ENCODE results near the gene ADAT3. TPM values are rescaled to one million over a fixed set of nuclear protein-coding genes. Genes with fewer than 3 reads are reported as not detected.

Gene ADAT3
- total RNA-seq, 1 donor from 2014 or later, result 10.9 TPM

DNA sequence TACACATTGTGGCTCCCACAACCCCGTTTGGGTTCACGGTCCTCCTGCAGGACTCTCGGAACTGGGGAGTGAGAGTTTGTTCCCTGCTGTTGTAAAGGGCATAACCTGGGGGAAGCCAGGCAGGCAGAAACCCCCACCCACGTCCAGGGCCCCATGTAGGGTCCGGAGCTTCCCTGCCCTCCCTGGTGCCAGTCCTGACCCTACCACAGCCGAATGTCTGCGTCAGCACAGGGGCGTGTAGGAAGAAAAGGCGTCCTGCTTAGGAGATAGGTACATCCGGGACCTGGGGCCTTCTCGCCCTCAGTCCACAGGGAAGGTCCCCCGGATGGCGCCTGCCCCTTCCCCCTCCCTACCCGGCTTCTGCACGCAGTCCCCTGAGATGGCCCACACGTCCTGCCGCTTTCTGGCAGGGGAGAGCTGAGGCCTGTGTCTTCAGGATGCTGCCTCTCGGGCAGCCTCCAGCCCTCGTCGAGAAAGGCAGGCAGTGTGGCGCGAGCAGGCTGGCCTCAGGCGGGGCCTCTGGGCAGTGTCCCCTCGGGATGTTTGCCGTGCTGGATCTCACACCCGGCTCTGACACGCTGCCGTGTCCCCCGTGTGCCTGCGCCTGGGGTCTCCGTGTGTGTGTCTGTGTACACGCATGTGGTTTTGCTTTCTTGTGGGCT lies 54.9 kb downstream of the ADAT3 start:
- Mint-ChIP-seq H3K27ac (ENCODE audit: unreplicated experiment) (no peak overlapping the region), H3K27me3 (ENCODE audit: unreplicated experiment) (peaks cover 9% of the 10 kb centered on the region), H3K36me3 (ENCODE audit: unreplicated experiment) (no peaks in the 10 kb centered on the region), H3K4me1 (ENCODE audit: low read depth, unreplicated experiment) (peaks cover 4% of the 10 kb centered on the region), H3K4me3 (ENCODE audit: unreplicated experiment) (no peak overlapping the region), H3K9me3 (ENCODE audit: unreplicated experiment) (peaks cover 4% of the 10 kb centered on the region)
- no peak for DNase-seq
- TF ChIP-seq, protein P1, sequence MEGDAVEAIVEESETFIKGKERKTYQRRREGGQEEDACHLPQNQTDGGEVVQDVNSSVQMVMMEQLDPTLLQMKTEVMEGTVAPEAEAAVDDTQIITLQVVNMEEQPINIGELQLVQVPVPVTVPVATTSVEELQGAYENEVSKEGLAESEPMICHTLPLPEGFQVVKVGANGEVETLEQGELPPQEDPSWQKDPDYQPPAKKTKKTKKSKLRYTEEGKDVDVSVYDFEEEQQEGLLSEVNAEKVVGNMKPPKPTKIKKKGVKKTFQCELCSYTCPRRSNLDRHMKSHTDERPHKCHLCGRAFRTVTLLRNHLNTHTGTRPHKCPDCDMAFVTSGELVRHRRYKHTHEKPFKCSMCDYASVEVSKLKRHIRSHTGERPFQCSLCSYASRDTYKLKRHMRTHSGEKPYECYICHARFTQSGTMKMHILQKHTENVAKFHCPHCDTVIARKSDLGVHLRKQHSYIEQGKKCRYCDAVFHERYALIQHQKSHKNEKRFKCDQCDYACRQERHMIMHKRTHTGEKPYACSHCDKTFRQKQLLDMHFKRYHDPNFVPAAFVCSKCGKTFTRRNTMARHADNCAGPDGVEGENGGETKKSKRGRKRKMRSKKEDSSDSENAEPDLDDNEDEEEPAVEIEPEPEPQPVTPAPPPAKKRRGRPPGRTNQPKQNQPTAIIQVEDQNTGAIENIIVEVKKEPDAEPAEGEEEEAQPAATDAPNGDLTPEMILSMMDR (IDR thresholded peaks at IDR 0.05; ENCODE audit: partially characterized antibody, unreplicated experiment), result no peak

DNA sequence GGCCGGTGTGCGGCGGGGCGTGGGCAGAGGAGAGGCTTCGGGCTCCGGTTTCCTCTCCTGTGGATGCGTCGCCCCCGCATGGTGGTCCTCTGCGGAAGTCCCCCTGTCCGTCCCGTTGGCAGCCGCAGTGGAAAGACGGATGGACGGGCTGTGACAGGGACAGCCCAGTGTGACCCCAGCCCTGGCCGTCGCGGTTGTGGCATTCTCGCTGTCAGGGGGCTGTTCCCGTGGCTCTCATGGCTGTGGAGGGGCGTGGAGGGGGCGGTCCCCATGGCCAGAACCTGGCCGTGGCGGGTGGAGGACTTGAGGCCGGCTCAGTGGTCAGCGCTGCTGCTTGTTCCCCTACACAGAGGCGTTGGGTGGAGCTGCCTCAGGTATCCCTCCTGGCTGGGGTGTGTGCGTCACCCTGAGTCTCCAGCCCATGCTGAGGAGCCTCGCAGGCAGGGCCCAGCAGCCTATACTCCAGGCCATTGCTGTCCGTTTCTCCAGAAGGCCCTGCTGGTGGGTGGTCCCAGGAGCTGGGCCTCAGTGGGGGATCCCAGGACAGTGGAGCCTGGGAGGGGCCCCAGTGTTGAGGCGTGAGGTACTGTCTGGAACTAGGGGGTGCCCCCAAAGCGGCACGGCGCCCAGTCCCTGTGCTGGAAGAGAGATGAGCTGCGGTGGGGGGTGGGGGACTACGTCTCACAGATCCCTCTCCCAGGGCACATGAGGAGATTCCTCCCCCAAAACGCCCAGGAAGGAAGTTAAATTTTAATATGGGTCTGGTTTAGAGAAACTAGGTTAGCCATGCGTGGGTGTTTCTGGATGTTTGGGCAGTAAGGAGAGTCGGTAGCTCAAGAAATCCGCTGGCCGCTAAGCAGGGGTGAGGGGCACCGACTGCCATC lies 56.0 kb downstream of the ADAT3 start:
- Mint-ChIP-seq H3K27ac (ENCODE audit: unreplicated experiment) (no peak overlapping the region), H3K4me3 (ENCODE audit: unreplicated experiment) (no peak overlapping the region), H3K9me3 (ENCODE audit: unreplicated experiment) (peaks cover 5% of the 10 kb centered on the region), H3K27me3 (ENCODE audit: unreplicated experiment) (peaks cover 12% of the 10 kb centered on the region), H3K36me3 (ENCODE audit: unreplicated experiment) (no peaks in the 10 kb centered on the region), H3K4me1 (ENCODE audit: low read depth, unreplicated experiment) (peaks cover 3% of the 10 kb centered on the region)
- no peak for DNase-seq
- TF ChIP-seq, protein P1 (IDR thresholded peaks at IDR 0.05; ENCODE audit: partially characterized antibody, unreplicated experiment), result no peak

GRCh38 chr19:1962674-1963073 lies 57.5 kb downstream of the ADAT3 start:
- no peak overlapping the region for H3K27ac Mint-ChIP-seq (ENCODE audit: unreplicated experiment)
- peaks cover 3% of the 10 kb centered on the region for H3K4me1 Mint-ChIP-seq (ENCODE audit: low read depth, unreplicated experiment)
- H3K4me3 Mint-ChIP-seq (ENCODE audit: unreplicated experiment), result no peak overlapping the region
- peaks cover 11% of the 10 kb centered on the region for H3K27me3 Mint-ChIP-seq (ENCODE audit: unreplicated experiment)
- TF ChIP-seq, protein P1 (IDR thresholded peaks at IDR 0.05; ENCODE audit: partially characterized antibody, unreplicated experiment), result no peak
- DNase-seq, result no peak
- no peaks in the 10 kb centered on the region for H3K36me3 Mint-ChIP-seq (ENCODE audit: unreplicated experiment)
- peaks cover 4% of the 10 kb centered on the region for H3K9me3 Mint-ChIP-seq (ENCODE audit: unreplicated experiment)

Other genes starting within 250 kb of the ADAT3 start
- 15.4 TPM for gene ONECUT3, start 151.9 kb upstream of the ADAT3 start, total RNA-seq (ENCODE audit: unreplicated experiment)
- gene ATP8B3, start 93.1 kb upstream of the ADAT3 start, total RNA-seq (ENCODE audit: unreplicated experiment), result 2.5 TPM
- 65.7 TPM for gene REXO1, start 56.9 kb upstream of the ADAT3 start, total RNA-seq (ENCODE audit: unreplicated experiment)
- 30.6 TPM for gene KLF16, start 41.8 kb upstream of the ADAT3 start, total RNA-seq (ENCODE audit: unreplicated experiment)
- 75.1 TPM for gene ABHD17A, start 19.9 kb upstream of the ADAT3 start, total RNA-seq (ENCODE audit: unreplicated experiment)
- gene SCAMP4, start within 50 bp of the ADAT3 start, total RNA-seq (ENCODE audit: unreplicated experiment), result 66.3 TPM
- gene CSNK1G2, start 35.8 kb downstream of the ADAT3 start, total RNA-seq (ENCODE audit: unreplicated experiment), result 104 TPM
- 70.4 TPM for gene BTBD2, start 110.3 kb downstream of the ADAT3 start, total RNA-seq (ENCODE audit: unreplicated experiment)
- 149 TPM for gene MKNK2, start 145.8 kb downstream of the ADAT3 start, total RNA-seq (ENCODE audit: unreplicated experiment)
- 66.0 TPM for gene MOB3A, start 190.9 kb downstream of the ADAT3 start, total RNA-seq (ENCODE audit: unreplicated experiment)
- gene IZUMO4, start 191.5 kb downstream of the ADAT3 start, total RNA-seq (ENCODE audit: unreplicated experiment), result 10.6 TPM
- 133 TPM for gene AP3D1, start 246.2 kb downstream of the ADAT3 start, total RNA-seq (ENCODE audit: unreplicated experiment)

Data from glutamatergic neuron (in vitro differentiated cells).